ENCODE data around the gene SNX6. TPM values are rescaled to one million over a fixed set of nuclear protein-coding genes. Genes with fewer than 3 reads are reported as not detected.
A peak's percentile ranks its signal among the peaks of the same experiment; 100 is the strongest.
"Not testable (repeated sequence)": the region's sequence is repeated elsewhere in the genome, so short reads cannot be mapped to it uniquely, and the experiment has no call there.

SNX6 gene
- polyA plus RNA-seq, 3 donors = 46.7 to 115 (median 114) TPM

GRCh38 chr14:34640826-34641225 is 10.9 kb upstream of the SNX6 start:
- Histone ChIP-seq H3K79me2 (ENCODE audit: insufficient read depth, low read length) (no peaks in the 10 kb centered on the region), H3K36me3 (replicated peaks in 1 of 2; ENCODE audit: control insufficient read depth in 1 of 2, insufficient read depth in 2 of 2, low read length in 2 of 2) (no peaks in the 10 kb centered on the region), H3K27me3 (ENCODE audit: control insufficient read depth in 2 of 2, insufficient read depth in 2 of 2, low read length in 2 of 2) (no peaks in the 10 kb centered on the region), H4K20me1 (ENCODE audit: insufficient read depth, low read length) (no peaks in the 10 kb centered on the region), H3K4me3 (replicated peaks in 1 of 3; ENCODE audit: low read depth in 2 of 3, low read length in 3 of 3) (no peak overlapping the region), H3K4me1 (ENCODE audit: control insufficient read depth in 1 of 2, insufficient read depth in 2 of 2, low read length in 2 of 2) (peaks cover 12 to 18% of the 10 kb centered on the region in 2 donors), H3K9me3 (replicated peaks in 1 of 2; ENCODE audit: control insufficient read depth in 1 of 2, insufficient read depth in 1 of 2, low read length in 2 of 2) (no peaks in the 10 kb centered on the region), H2AFZ (ENCODE audit: insufficient read depth, low read depth, low read length, poor library complexity, severe bottlenecking) (no peak overlapping the region), H3K4me2 (replicated peaks; ENCODE audit: extremely low read depth, low read length, poor library complexity, severe bottlenecking) (no peak overlapping the region), H3K27ac (ENCODE audit: low read depth in 1 of 2, low read length in 2 of 2) (no peak overlapping the region), H3K9ac (ENCODE audit: insufficient read depth, low read length, poor library complexity, severe bottlenecking) (no peak overlapping the region)
- intact Hi-C loops (cut with micrococcal nuclease) = no loop called here
- Mint-ChIP-seq H3K27ac (no peak overlapping the region), H3K4me1 (peaks cover 22% of the 10 kb centered on the region), H3K27me3 (ENCODE audit: low read depth in 3 of 3) (peaks cover 0 to 3% (median 1%) of the 10 kb centered on the region in 3 donors), H3K9me3 (peaks cover 0 to 5% (median 0%) of the 10 kb centered on the region in 7 donors), H3K36me3 (no peaks in the 10 kb centered on the region), H3K4me3 (no peak overlapping the region)
- no CpG with 5 or more reads among the region's 1 CpG for WGBS (ENCODE audit: insufficient coverage)
- DNase-seq = no peak
- TF ChIP-seq, protein P1, sequence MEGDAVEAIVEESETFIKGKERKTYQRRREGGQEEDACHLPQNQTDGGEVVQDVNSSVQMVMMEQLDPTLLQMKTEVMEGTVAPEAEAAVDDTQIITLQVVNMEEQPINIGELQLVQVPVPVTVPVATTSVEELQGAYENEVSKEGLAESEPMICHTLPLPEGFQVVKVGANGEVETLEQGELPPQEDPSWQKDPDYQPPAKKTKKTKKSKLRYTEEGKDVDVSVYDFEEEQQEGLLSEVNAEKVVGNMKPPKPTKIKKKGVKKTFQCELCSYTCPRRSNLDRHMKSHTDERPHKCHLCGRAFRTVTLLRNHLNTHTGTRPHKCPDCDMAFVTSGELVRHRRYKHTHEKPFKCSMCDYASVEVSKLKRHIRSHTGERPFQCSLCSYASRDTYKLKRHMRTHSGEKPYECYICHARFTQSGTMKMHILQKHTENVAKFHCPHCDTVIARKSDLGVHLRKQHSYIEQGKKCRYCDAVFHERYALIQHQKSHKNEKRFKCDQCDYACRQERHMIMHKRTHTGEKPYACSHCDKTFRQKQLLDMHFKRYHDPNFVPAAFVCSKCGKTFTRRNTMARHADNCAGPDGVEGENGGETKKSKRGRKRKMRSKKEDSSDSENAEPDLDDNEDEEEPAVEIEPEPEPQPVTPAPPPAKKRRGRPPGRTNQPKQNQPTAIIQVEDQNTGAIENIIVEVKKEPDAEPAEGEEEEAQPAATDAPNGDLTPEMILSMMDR (IDR thresholded peaks at IDR 0.05) = no peak

- H3K27ac ChIP-seq (ENCODE audit: low read depth in 1 of 2, low read length in 2 of 2); H3K9me3 Mint-ChIP-seq; H3K27me3 Mint-ChIP-seq (ENCODE audit: low read depth in 3 of 3); H3K9ac ChIP-seq (ENCODE audit: insufficient read depth, low read length, poor library complexity, severe bottlenecking); H4K20me1 ChIP-seq (ENCODE audit: insufficient read depth, low read length); H3K36me3 ChIP-seq (replicated peaks in 1 of 2; ENCODE audit: control insufficient read depth in 1 of 2, insufficient read depth in 2 of 2, low read length in 2 of 2); H3K9me3 ChIP-seq (replicated peaks in 1 of 2; ENCODE audit: control insufficient read depth in 1 of 2, insufficient read depth in 1 of 2, low read length in 2 of 2); H3K4me3 Mint-ChIP-seq; intact Hi-C loops (cut with micrococcal nuclease); H2AFZ ChIP-seq (ENCODE audit: insufficient read depth, low read depth, low read length, poor library complexity, severe bottlenecking); H3K4me3 ChIP-seq (replicated peaks in 1 of 3; ENCODE audit: low read depth in 2 of 3, low read length in 3 of 3); H3K79me2 ChIP-seq (ENCODE audit: insufficient read depth, low read length); H3K27me3 ChIP-seq (ENCODE audit: control insufficient read depth in 2 of 2, insufficient read depth in 2 of 2, low read length in 2 of 2); DNase-seq; H3K4me2 ChIP-seq (replicated peaks; ENCODE audit: extremely low read depth, low read length, poor library complexity, severe bottlenecking); H3K36me3 Mint-ChIP-seq: not testable (repeated sequence)
- Mint-ChIP-seq H3K4me1 (peaks cover 14% of the 10 kb centered on the region), H3K27ac (peak overlapping the region in 1 of 7 donors; percentile 65)
- H3K4me1 ChIP-seq (ENCODE audit: control insufficient read depth in 1 of 2, insufficient read depth in 2 of 2, low read length in 2 of 2) = peaks cover 7 to 17% of the 10 kb centered on the region in 2 donors
- 67% methylated on average over 1 of the region's 9 CpGs for WGBS (ENCODE audit: insufficient coverage)
These were observed 4.4 kb upstream of the SNX6 start for GRCh38 chr14:34634360-34634771.
